ENCODE measurements around the gene LRGUK.

DNA sequence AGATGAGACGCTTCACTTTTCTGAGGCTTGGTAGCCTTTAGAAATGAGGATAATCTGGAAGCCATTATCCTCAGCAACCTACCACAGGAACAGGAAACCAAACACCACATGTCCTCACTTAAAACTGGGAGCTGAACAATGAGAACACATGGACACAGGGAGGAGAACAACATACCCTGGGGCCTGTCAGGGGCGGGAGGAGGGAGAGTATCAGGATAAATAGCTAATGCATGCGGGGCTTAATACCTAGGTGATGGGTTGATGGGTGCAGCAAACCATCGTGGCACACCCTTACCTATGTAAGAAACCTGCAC is 48.9 kb downstream of the LRGUK start:
- TF ChIP-seq, protein P1, sequence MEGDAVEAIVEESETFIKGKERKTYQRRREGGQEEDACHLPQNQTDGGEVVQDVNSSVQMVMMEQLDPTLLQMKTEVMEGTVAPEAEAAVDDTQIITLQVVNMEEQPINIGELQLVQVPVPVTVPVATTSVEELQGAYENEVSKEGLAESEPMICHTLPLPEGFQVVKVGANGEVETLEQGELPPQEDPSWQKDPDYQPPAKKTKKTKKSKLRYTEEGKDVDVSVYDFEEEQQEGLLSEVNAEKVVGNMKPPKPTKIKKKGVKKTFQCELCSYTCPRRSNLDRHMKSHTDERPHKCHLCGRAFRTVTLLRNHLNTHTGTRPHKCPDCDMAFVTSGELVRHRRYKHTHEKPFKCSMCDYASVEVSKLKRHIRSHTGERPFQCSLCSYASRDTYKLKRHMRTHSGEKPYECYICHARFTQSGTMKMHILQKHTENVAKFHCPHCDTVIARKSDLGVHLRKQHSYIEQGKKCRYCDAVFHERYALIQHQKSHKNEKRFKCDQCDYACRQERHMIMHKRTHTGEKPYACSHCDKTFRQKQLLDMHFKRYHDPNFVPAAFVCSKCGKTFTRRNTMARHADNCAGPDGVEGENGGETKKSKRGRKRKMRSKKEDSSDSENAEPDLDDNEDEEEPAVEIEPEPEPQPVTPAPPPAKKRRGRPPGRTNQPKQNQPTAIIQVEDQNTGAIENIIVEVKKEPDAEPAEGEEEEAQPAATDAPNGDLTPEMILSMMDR (IDR thresholded peaks at IDR 0.05) = no peak
- TF ChIP-seq POLR2A (IDR thresholded peaks at IDR 0.05) = no peak

All from right lobe of liver (tissue), 4 donors.